C4-2B (cell line): Measurements from ENCODE around the gene TMEM218.

Experiments
- CTCF ChIP-seq: fragments of 450-650 bp; conservative IDR thresholded peaks from 2 replicates; pipeline ENCODE4 v1.5.1; 2017; ENCODE audit warnings: mild to moderate bottlenecking
- ZFX ChIP-seq: fragments of 450-650 bp; IDR thresholded peaks from 2 replicates; pipeline ENCODE4 v1.6.1; 2017

- TF ChIP-seq CTCF (no peak), ZFX (no peak)
Measured at GRCh38 chr11:125076378-125076945, 35.0 kb downstream of the TMEM218 start.
